ENCODE results near the gene MAMSTR.
"Not testable (repeated sequence)": the region's sequence is repeated elsewhere in the genome, so short reads cannot be mapped to it uniquely, and the experiment has no call there.

DNA sequence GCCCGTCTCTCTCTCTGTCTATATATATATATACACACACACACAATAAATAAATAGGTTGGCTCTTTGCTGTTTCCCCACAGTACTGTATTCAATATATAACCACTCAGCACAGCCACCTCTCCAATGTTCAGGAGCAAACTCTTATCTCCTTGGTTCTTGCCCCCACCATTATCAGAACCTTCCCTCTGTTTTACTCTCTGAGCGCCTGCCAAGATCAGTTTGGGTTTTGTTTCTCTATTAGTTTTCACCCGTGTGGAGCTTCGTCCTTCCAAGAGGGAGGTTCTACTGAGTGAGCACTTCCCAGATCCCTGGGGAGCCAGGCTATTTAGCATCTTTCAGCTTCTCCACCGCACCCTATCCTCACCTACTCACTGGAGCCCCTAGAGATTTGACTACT is 46.3 kb upstream of the MAMSTR start:
- not testable (repeated sequence) for TF ChIP-seq CTCF (conservative IDR thresholded peaks at IDR 0.05; ENCODE audit: low read length); EZH2phosphoT487 (IDR thresholded peaks at IDR 0.05; ENCODE audit: borderline replicate concordance)
